Astrocyte (in vitro differentiated cells and primary cell): ENCODE results near the gene TSPAN4. TPM values are rescaled to one million over a fixed set of nuclear protein-coding genes. Genes with fewer than 3 reads are reported as not detected.

Experiments
- DNase-seq: peaks from one replicate; pipeline ENCODE4 v3.0.0-alpha.2; 2010; ENCODE audit warnings: low read depth
- FAIRE-seq: peaks from 2 replicates; lab custom pipeline; 2011; peaks lifted over from hg19 to GRCh38; lab: Jason Lieb, UNC
- H2AFZ ChIP-seq: 2 replicates; pipeline ENCODE4 v1.6.0; 2012; ENCODE audit warnings: low read depth, low read length, inconsistent platforms
- H3K27ac ChIP-seq: 2 replicates; pipeline ENCODE4 v1.5.1; 2011; ENCODE audit warnings: low read depth, low read length, inconsistent platforms
- H3K27me3 ChIP-seq: 2 replicates; pipeline ENCODE4 v1.6.0; 2011; ENCODE audit warnings: low read length, inconsistent platforms; ENCODE audit not compliant: insufficient read depth
- H3K36me3 ChIP-seq: 2 replicates; pipeline ENCODE4 v1.5.1; 2011; ENCODE audit warnings: low read length, inconsistent platforms; ENCODE audit not compliant: insufficient read depth
- H3K4me1 ChIP-seq: 2 replicates; pipeline ENCODE4 v1.5.1; 2011; ENCODE audit warnings: low read length, inconsistent platforms; ENCODE audit not compliant: insufficient read depth
- H3K4me2 ChIP-seq: 2 replicates; pipeline ENCODE4 v1.6.0; 2012; ENCODE audit warnings: low read length, inconsistent platforms
- H3K4me3 ChIP-seq: 2 replicates; pipeline ENCODE4 v1.5.1; 2011; ENCODE audit warnings: low read depth, mild to moderate bottlenecking, low read length, inconsistent platforms; ENCODE audit not compliant: insufficient read depth
- H3K79me2 ChIP-seq: 2 replicates; pipeline ENCODE4 v1.6.0; 2012; ENCODE audit warnings: mild to moderate bottlenecking, low read length, inconsistent platforms; ENCODE audit not compliant: insufficient read depth
- H3K9ac ChIP-seq: 2 replicates; pipeline ENCODE4 v1.6.0; 2012; ENCODE audit warnings: mild to moderate bottlenecking, low read length, inconsistent platforms
- H3K9me3 ChIP-seq: 2 replicates; pipeline ENCODE4 v1.5.1; 2012; ENCODE audit warnings: low read depth, mild to moderate bottlenecking, low read length, inconsistent platforms; ENCODE audit not compliant: insufficient read depth
- H4K20me1 ChIP-seq: 2 replicates; pipeline ENCODE4 v1.6.0; 2012; ENCODE audit warnings: low read length, inconsistent platforms; ENCODE audit not compliant: insufficient read depth
- H3K27ac Mint-ChIP-seq: one replicate; pipeline ENCODE4 v1.8.0; 2021; ENCODE audit warnings: mild to moderate bottlenecking, mixed read lengths; ENCODE audit not compliant: unreplicated experiment
- H3K27me3 Mint-ChIP-seq: one replicate; pipeline ENCODE4 v1.8.0; 2021; ENCODE audit warnings: low read depth, mixed read lengths; ENCODE audit not compliant: unreplicated experiment
- H3K36me3 Mint-ChIP-seq: one replicate; pipeline ENCODE4 v1.8.0; 2021; ENCODE audit warnings: low read depth, mixed read lengths; ENCODE audit not compliant: unreplicated experiment
- H3K4me1 Mint-ChIP-seq: one replicate; pipeline ENCODE4 v1.8.0; 2021; ENCODE audit warnings: low read depth, mixed read lengths; ENCODE audit not compliant: unreplicated experiment
- H3K4me3 Mint-ChIP-seq: one replicate; pipeline ENCODE4 v1.8.0; 2021; ENCODE audit warnings: mild to moderate bottlenecking, moderate library complexity, mixed read lengths; ENCODE audit not compliant: unreplicated experiment
- H3K9me3 Mint-ChIP-seq: one replicate; pipeline ENCODE4 v1.8.0; 2021; ENCODE audit warnings: mild to moderate bottlenecking, mixed read lengths; ENCODE audit not compliant: unreplicated experiment
- CTCF ChIP-seq: IDR thresholded peaks from 2 replicates; pipeline ENCODE4 v1.5.1; 2011; ENCODE audit warnings: low read depth, mild to moderate bottlenecking, inconsistent platforms, low read length, moderate library complexity; ENCODE audit not compliant: insufficient read depth
- EZH2 ChIP-seq: IDR thresholded peaks from 2 replicates; pipeline ENCODE4 v1.6.1; 2012; ENCODE audit warnings: mild to moderate bottlenecking, low read length, inconsistent platforms; ENCODE audit not compliant: insufficient read depth
- total RNA-seq: library from RNA; stranded (reverse); gene quantifications from 2 replicates; pipeline ENCODE4 v1.2.1, GENCODE V29; 2021

The TSPAN4 gene
- total RNA-seq, 1 donor from 2014 or later = 69.5 TPM

GRCh38 chr11:799641-800316 lies 42.9 kb upstream of the TSPAN4 start:
- Mint-ChIP-seq H3K27me3 (no peaks in the 10 kb centered on the region), H3K36me3 (no peaks in the 10 kb centered on the region), H3K4me3 (no peak overlapping the region), H3K9me3 (no peaks in the 10 kb centered on the region), H3K4me1 (no peaks in the 10 kb centered on the region), H3K27ac (no peak overlapping the region)
- no peaks in the 10 kb centered on the region for H3K9me3 ChIP-seq
- DNase-seq (no peak), FAIRE-seq (no peak)
- TF ChIP-seq EZH2 (no peak), CTCF (no peak)
- H3K9ac ChIP-seq = no peak overlapping the region
- no peaks in the 10 kb centered on the region for H3K27me3 ChIP-seq
- no peak overlapping the region for H2AFZ ChIP-seq
- H3K36me3 ChIP-seq = no peaks in the 10 kb centered on the region
- peaks cover 27% of the 10 kb centered on the region for H3K79me2 ChIP-seq
- H3K4me2 ChIP-seq = no peak overlapping the region
- no peak overlapping the region for H3K27ac ChIP-seq
- H4K20me1 ChIP-seq = peaks cover 42% of the 10 kb centered on the region
- H3K4me3 ChIP-seq = no peak overlapping the region
- H3K4me1 ChIP-seq = peaks cover 31% of the 10 kb centered on the region

GRCh38 chr11:800473-800872 lies 42.2 kb upstream of the TSPAN4 start:
- Histone ChIP-seq H3K4me3 (no peak overlapping the region), H3K79me2 (peaks cover 27% of the 10 kb centered on the region), H3K4me2 (no peak overlapping the region), H3K36me3 (no peaks in the 10 kb centered on the region), H3K9me3 (no peaks in the 10 kb centered on the region), H3K27me3 (no peaks in the 10 kb centered on the region), H2AFZ (no peak overlapping the region), H3K9ac (no peak overlapping the region), H4K20me1 (peaks cover 35% of the 10 kb centered on the region), H3K27ac (no peak overlapping the region), H3K4me1 (peaks cover 33% of the 10 kb centered on the region)
- Mint-ChIP-seq H3K27ac (no peak overlapping the region), H3K27me3 (no peaks in the 10 kb centered on the region), H3K4me3 (no peak overlapping the region), H3K36me3 (no peaks in the 10 kb centered on the region), H3K9me3 (no peaks in the 10 kb centered on the region), H3K4me1 (no peaks in the 10 kb centered on the region)
- TF ChIP-seq CTCF = no peak
- TF ChIP-seq EZH2 = no peak
- DNase-seq (no peak), FAIRE-seq (no peak)

- no peak for FAIRE-seq
These were observed 41.4 kb upstream of the TSPAN4 start for GRCh38 chr11:801097-801780.

More at GRCh38 chr11:801097-801780, 41.4 kb upstream of the TSPAN4 start:
- Histone ChIP-seq H3K4me1 (peaks cover 32% of the 10 kb centered on the region), H4K20me1 (peaks cover 30% of the 10 kb centered on the region), H3K4me3 (no peak overlapping the region), H2AFZ (no peak overlapping the region), H3K9me3 (no peaks in the 10 kb centered on the region), H3K27ac (no peak overlapping the region), H3K4me2 (no peak overlapping the region), H3K9ac (no peak overlapping the region), H3K27me3 (no peaks in the 10 kb centered on the region), H3K79me2 (peaks cover 23% of the 10 kb centered on the region), H3K36me3 (no peaks in the 10 kb centered on the region)
- TF ChIP-seq CTCF (no peak), EZH2 (no peak)
- H3K9me3 Mint-ChIP-seq = no peaks in the 10 kb centered on the region
- no peak overlapping the region for H3K4me3 Mint-ChIP-seq
- H3K27ac Mint-ChIP-seq = no peak overlapping the region
- H3K27me3 Mint-ChIP-seq = no peaks in the 10 kb centered on the region
- DNase-seq = no peak
- no peaks in the 10 kb centered on the region for H3K36me3 Mint-ChIP-seq
- no peaks in the 10 kb centered on the region for H3K4me1 Mint-ChIP-seq
